Measurements from ENCODE around the gene NEUROD2.

The NEUROD2 gene

GRCh38 chr17:39618956-39619785 is 11.5 kb upstream of the NEUROD2 start:
- DNase-seq (ENCODE audit: low read depth in 2 of 2), result no peak

- DNase-seq (ENCODE audit: low read depth in 2 of 2), result no peak
Observed at GRCh38 chr17:39618246-39618913, 10.7 kb upstream of the NEUROD2 start.

GRCh38 chr17:39617446-39618245 is 9.9 kb upstream of the NEUROD2 start:
- no peak for DNase-seq (ENCODE audit: low read depth in 2 of 2)

- DNase-seq (ENCODE audit: low read depth in 2 of 2), result no peak
Observed at GRCh38 chr17:39617100-39617445, 9.4 kb upstream of the NEUROD2 start.

GRCh38 chr17:39615434-39615833 is 7.7 kb upstream of the NEUROD2 start:
- no peak for DNase-seq (ENCODE audit: low read depth in 2 of 2)

- no peak for DNase-seq (ENCODE audit: low read depth in 2 of 2)
Observed at GRCh38 chr17:39614545-39615157, 6.9 kb upstream of the NEUROD2 start.

- no peak for DNase-seq (ENCODE audit: low read depth in 2 of 2)
Observed at GRCh38 chr17:39612935-39613464, 5.3 kb upstream of the NEUROD2 start.

GRCh38 chr17:39612291-39612894 is 4.7 kb upstream of the NEUROD2 start:
- DNase-seq (ENCODE audit: low read depth in 2 of 2), result no peak

GRCh38 chr17:39611401-39612112 is 3.8 kb upstream of the NEUROD2 start:
- no peak for DNase-seq (ENCODE audit: low read depth in 2 of 2)

- no peak for DNase-seq (ENCODE audit: low read depth in 2 of 2)
Observed at GRCh38 chr17:39609416-39610025, 1.8 kb upstream of the NEUROD2 start.

GRCh38 chr17:39608142-39608981 is 642 bp upstream of the NEUROD2 start:
- no peak for DNase-seq (ENCODE audit: low read depth in 2 of 2)

GRCh38 chr17:39607057-39607850 is 466 bp downstream of the NEUROD2 start:
- no peak for DNase-seq (ENCODE audit: low read depth in 2 of 2)

GRCh38 chr17:39606434-39607056 is 1.2 kb downstream of the NEUROD2 start:
- no peak for DNase-seq (ENCODE audit: low read depth in 2 of 2)

GRCh38 chr17:39605492-39606433 is 2.0 kb downstream of the NEUROD2 start:
- no peak for DNase-seq (ENCODE audit: low read depth in 2 of 2)

GRCh38 chr17:39604911-39605491 is 2.7 kb downstream of the NEUROD2 start:
- no peak for DNase-seq (ENCODE audit: low read depth in 2 of 2)

- DNase-seq (ENCODE audit: low read depth in 2 of 2), result no peak
Observed at GRCh38 chr17:39603304-39604016, 4.3 kb downstream of the NEUROD2 start.
